Skeletal muscle tissue (tissue), 4 donors: ENCODE data around the gene TXNIP. TPM values are rescaled to one million over a fixed set of nuclear protein-coding genes. Genes with fewer than 3 reads are reported as not detected.

Source experiments
- H3K27ac ChIP-seq: one replicate; pipeline ENCODE4 v1.7.0; 2013; ENCODE audit warnings: mild to moderate bottlenecking, low read depth, low read length, inconsistent platforms
- H3K27me3 ChIP-seq, 3 donors: one replicate each; pipeline ENCODE4 v1.7.0; 2013; ENCODE audit warnings: low read length in 3 of 3; ENCODE audit not compliant: control insufficient read depth in 3 of 3, insufficient read depth in 3 of 3
- H3K36me3 ChIP-seq, 3 donors: one replicate each; pipeline ENCODE4 v1.7.0; 2013; ENCODE audit warnings: low read length in 3 of 3; ENCODE audit not compliant: control insufficient read depth in 3 of 3, insufficient read depth in 3 of 3
- H3K4me1 ChIP-seq, 3 donors: one replicate each; pipeline ENCODE4 v1.7.0; 2013; ENCODE audit warnings: low read length in 3 of 3, mild to moderate bottlenecking in 3 of 3; ENCODE audit not compliant: control insufficient read depth in 3 of 3, insufficient read depth in 3 of 3
- H3K4me3 ChIP-seq, 3 donors: one replicate each; pipeline ENCODE4 v1.7.0; 2013; ENCODE audit warnings: low read length in 3 of 3
- H3K9ac ChIP-seq, 3 donors: one replicate each; pipeline ENCODE4 v1.7.0; 2013; ENCODE audit warnings: low read length in 3 of 3, mild to moderate bottlenecking in 3 of 3, moderate library complexity in 2 of 3, low read depth in 1 of 3
- H3K9me3 ChIP-seq, 3 donors: one replicate each; pipeline ENCODE4 v1.7.0; 2013; ENCODE audit warnings: low read length in 3 of 3; ENCODE audit not compliant: control insufficient read depth in 3 of 3
- total RNA-seq: library from RNA; depleted of rRNA; stranded (reverse); fragments of >200 nt; gene quantifications from one replicate; pipeline ENCODE4 v1.2.3, GENCODE V29; 2014
- donor health status: Osteomylitis.

Gene TXNIP
- total RNA-seq, 1 donor from 2014 or later = 536 TPM

GRCh38 chr1:145949219-145949618 lies 47.2 kb downstream of the TXNIP start:
- Histone ChIP-seq H3K9ac (no peak overlapping the region), H3K4me3 (no peak overlapping the region), H3K9me3 (no peaks in the 10 kb centered on the region), H3K27me3 (no peaks in the 10 kb centered on the region), H3K36me3 (peaks cover 0 to 13% (median 0%) of the 10 kb centered on the region in 3 donors), H3K27ac (peak overlapping the region; percentile 67), H3K4me1 (peaks cover 26 to 41% (median 30%) of the 10 kb centered on the region in 3 donors)

GRCh38 chr1:145947551-145947950 lies 48.8 kb downstream of the TXNIP start:
- peaks cover 16 to 32% (median 24%) of the 10 kb centered on the region in 3 donors for H3K4me1 ChIP-seq
- no peaks in the 10 kb centered on the region for H3K9me3 ChIP-seq
- no peaks in the 10 kb centered on the region for H3K27me3 ChIP-seq
- no peak overlapping the region for H3K9ac ChIP-seq
- H3K27ac ChIP-seq = no peak overlapping the region
- no peak overlapping the region for H3K4me3 ChIP-seq
- H3K36me3 ChIP-seq = peaks cover 0 to 19% (median 5%) of the 10 kb centered on the region in 3 donors

GRCh38 chr1:145946477-145946986 lies 49.8 kb downstream of the TXNIP start:
- H3K27me3 ChIP-seq = no peaks in the 10 kb centered on the region
- H3K36me3 ChIP-seq = peaks cover 0 to 23% (median 7%) of the 10 kb centered on the region in 3 donors
- H3K9ac ChIP-seq = no peak overlapping the region
- H3K27ac ChIP-seq = no peak overlapping the region
- no peak overlapping the region for H3K4me3 ChIP-seq
- no peaks in the 10 kb centered on the region for H3K9me3 ChIP-seq
- peaks cover 16 to 32% (median 21%) of the 10 kb centered on the region in 3 donors for H3K4me1 ChIP-seq

- no peaks in the 10 kb centered on the region for H3K9me3 ChIP-seq
- peaks cover 9 to 20% (median 14%) of the 10 kb centered on the region in 3 donors for H3K4me1 ChIP-seq
- no peaks in the 10 kb centered on the region for H3K27me3 ChIP-seq
- H3K9ac ChIP-seq = no peak overlapping the region
- no peak overlapping the region for H3K4me3 ChIP-seq
- H3K36me3 ChIP-seq = peaks cover 0 to 21% (median 7%) of the 10 kb centered on the region in 3 donors
- no peak overlapping the region for H3K27ac ChIP-seq
Measured at GRCh38 chr1:145944532-145944931, 51.8 kb downstream of the TXNIP start.

- no peak overlapping the region for H3K9ac ChIP-seq
- no peak overlapping the region for H3K4me3 ChIP-seq
- peaks cover 0 to 21% (median 7%) of the 10 kb centered on the region in 3 donors for H3K36me3 ChIP-seq
- no peaks in the 10 kb centered on the region for H3K27me3 ChIP-seq
- H3K4me1 ChIP-seq = peaks cover 0 to 6% (median 2%) of the 10 kb centered on the region in 3 donors
- H3K9me3 ChIP-seq = no peaks in the 10 kb centered on the region
- no peak overlapping the region for H3K27ac ChIP-seq
Measured at GRCh38 chr1:145942871-145943270, 53.5 kb downstream of the TXNIP start.

Other genes with a start within 250 kb of the TXNIP start
- 13.6 TPM for gene RNF115, start 172.5 kb downstream of the TXNIP start, total RNA-seq
- 22.4 TPM for gene POLR3C, start 172.4 kb downstream of the TXNIP start, total RNA-seq
- gene NUDT17, start 150.9 kb downstream of the TXNIP start, total RNA-seq = 8.9 TPM
- 5.7 TPM for gene PIAS3, start 137.5 kb downstream of the TXNIP start, total RNA-seq
- 1.6 TPM for gene ANKRD35, start 110.7 kb downstream of the TXNIP start, total RNA-seq
- gene ITGA10, start 86.5 kb downstream of the TXNIP start, total RNA-seq = 3.1 TPM
- 26.6 TPM for gene PEX11B, start 77.9 kb downstream of the TXNIP start, total RNA-seq
- 36.5 TPM for gene RBM8A, start 69.1 kb downstream of the TXNIP start, total RNA-seq
- 16.2 TPM for gene LIX1L, start 38.6 kb downstream of the TXNIP start, total RNA-seq
- under 0.01 TPM for gene ANKRD34A, start 32.0 kb downstream of the TXNIP start, total RNA-seq
- 17.7 TPM for gene POLR3GL, start 31.9 kb downstream of the TXNIP start, total RNA-seq
- 439 TPM for gene HJV, start 25.2 kb upstream of the TXNIP start, total RNA-seq
- gene NBPF10, start 148.2 kb upstream of the TXNIP start, total RNA-seq = 1.6 TPM
- gene NOTCH2NLA, start 232.4 kb upstream of the TXNIP start, total RNA-seq = 40.7 TPM